ENCODE measurements around the gene CREB3L1.

- TF ChIP-seq, protein P1, sequence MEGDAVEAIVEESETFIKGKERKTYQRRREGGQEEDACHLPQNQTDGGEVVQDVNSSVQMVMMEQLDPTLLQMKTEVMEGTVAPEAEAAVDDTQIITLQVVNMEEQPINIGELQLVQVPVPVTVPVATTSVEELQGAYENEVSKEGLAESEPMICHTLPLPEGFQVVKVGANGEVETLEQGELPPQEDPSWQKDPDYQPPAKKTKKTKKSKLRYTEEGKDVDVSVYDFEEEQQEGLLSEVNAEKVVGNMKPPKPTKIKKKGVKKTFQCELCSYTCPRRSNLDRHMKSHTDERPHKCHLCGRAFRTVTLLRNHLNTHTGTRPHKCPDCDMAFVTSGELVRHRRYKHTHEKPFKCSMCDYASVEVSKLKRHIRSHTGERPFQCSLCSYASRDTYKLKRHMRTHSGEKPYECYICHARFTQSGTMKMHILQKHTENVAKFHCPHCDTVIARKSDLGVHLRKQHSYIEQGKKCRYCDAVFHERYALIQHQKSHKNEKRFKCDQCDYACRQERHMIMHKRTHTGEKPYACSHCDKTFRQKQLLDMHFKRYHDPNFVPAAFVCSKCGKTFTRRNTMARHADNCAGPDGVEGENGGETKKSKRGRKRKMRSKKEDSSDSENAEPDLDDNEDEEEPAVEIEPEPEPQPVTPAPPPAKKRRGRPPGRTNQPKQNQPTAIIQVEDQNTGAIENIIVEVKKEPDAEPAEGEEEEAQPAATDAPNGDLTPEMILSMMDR (conservative IDR thresholded peaks at IDR 0.05; ENCODE audit: low read depth in 2 of 2), result no peak
- TF ChIP-seq CREB1 (CRISPR knock-in tag; IDR thresholded peaks at IDR 0.05; ENCODE audit: low read depth) (no peak), ZNF331 (CRISPR knock-in tag; IDR thresholded peaks at IDR 0.05; ENCODE audit: low read depth) (no peak), POLR2AphosphoS5 (IDR thresholded peaks at IDR 0.05; ENCODE audit: low read depth) (no peak), EZH2 (IDR thresholded peaks at IDR 0.05; ENCODE audit: low read depth, unreplicated experiment) (no peak), EZH2phosphoT487 (IDR thresholded peaks at IDR 0.05; ENCODE audit: unreplicated experiment) (no peak), JUNB (IDR thresholded peaks at IDR 0.05; ENCODE audit: unreplicated experiment) (no peak)
- TF ChIP-seq, protein P2, sequence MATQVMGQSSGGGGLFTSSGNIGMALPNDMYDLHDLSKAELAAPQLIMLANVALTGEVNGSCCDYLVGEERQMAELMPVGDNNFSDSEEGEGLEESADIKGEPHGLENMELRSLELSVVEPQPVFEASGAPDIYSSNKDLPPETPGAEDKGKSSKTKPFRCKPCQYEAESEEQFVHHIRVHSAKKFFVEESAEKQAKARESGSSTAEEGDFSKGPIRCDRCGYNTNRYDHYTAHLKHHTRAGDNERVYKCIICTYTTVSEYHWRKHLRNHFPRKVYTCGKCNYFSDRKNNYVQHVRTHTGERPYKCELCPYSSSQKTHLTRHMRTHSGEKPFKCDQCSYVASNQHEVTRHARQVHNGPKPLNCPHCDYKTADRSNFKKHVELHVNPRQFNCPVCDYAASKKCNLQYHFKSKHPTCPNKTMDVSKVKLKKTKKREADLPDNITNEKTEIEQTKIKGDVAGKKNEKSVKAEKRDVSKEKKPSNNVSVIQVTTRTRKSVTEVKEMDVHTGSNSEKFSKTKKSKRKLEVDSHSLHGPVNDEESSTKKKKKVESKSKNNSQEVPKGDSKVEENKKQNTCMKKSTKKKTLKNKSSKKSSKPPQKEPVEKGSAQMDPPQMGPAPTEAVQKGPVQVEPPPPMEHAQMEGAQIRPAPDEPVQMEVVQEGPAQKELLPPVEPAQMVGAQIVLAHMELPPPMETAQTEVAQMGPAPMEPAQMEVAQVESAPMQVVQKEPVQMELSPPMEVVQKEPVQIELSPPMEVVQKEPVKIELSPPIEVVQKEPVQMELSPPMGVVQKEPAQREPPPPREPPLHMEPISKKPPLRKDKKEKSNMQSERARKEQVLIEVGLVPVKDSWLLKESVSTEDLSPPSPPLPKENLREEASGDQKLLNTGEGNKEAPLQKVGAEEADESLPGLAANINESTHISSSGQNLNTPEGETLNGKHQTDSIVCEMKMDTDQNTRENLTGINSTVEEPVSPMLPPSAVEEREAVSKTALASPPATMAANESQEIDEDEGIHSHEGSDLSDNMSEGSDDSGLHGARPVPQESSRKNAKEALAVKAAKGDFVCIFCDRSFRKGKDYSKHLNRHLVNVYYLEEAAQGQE (IDR thresholded peaks at IDR 0.05; ENCODE audit: unreplicated experiment), result no peak
- TF ChIP-seq, protein P3, sequence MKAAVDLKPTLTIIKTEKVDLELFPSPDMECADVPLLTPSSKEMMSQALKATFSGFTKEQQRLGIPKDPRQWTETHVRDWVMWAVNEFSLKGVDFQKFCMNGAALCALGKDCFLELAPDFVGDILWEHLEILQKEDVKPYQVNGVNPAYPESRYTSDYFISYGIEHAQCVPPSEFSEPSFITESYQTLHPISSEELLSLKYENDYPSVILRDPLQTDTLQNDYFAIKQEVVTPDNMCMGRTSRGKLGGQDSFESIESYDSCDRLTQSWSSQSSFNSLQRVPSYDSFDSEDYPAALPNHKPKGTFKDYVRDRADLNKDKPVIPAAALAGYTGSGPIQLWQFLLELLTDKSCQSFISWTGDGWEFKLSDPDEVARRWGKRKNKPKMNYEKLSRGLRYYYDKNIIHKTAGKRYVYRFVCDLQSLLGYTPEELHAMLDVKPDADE (IDR thresholded peaks at IDR 0.05), result no peak
Measured at GRCh38 chr11:46247090-46247489, 30.4 kb upstream of the CREB3L1 start.

Data from GM23338 (cell line).